Measurements from ENCODE around the gene GRID2.

DNA sequence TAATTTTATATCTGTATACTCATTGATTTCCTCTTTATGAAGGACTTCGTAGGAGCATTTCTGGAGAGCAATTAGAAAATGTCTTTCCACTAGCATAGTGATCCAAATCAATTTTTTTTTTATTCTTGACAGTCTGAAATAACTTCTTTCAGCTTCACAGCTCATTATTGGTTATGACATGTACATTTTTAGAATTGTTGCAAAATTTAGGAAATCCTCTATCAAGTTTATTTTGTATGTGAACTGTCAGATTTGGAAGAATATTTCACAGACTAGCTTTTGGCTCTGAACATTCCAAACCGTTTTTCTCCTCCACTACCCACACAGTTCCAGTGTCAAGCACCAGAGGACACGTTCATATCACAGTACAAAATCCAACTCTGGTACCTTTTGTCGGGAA lies 1275.2 kb downstream of the GRID2 start:
- no peak for TF ChIP-seq CTCF (IDR thresholded peaks at IDR 0.05)
- no peak for TF ChIP-seq POLR2A (IDR thresholded peaks at IDR 0.05)
